DLD1 (cell line): ENCODE measurements around the gene PSMA2.
"Not testable (repeated sequence)": the region's sequence is repeated elsewhere in the genome, so short reads cannot be mapped to it uniquely, and the experiment has no call there.

Source experiments
- in situ Hi-C: cut with HindIII; loops from 2 replicates; pipeline ENCODE4 v1.10.0; 2017; ENCODE audit warnings: low sequenced_read_pairs

The PSMA2 gene

GRCh38 chr7:42910306-42910705 lies 21.7 kb downstream of the PSMA2 start:
- in situ Hi-C loops, result no loop called here

DNA sequence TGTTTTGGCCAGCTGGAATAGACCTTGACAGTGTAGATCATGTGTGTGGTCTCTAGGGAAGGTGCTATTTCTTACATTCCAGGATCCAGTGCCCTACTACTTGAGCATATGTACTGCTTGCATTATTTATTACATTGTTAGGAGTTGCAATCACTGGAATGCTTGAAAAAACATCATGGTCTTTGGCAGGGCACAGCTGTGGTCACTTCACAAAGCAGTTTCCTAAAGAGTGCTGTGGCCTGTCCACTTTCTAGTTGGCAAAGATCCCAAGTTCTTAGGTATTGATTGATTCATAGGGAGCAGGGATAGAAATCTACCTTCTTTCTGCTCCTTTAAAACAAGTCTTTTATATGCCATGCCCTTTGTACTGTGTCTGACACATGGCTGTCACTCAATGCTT lies 24.7 kb downstream of the PSMA2 start:
- in situ Hi-C loops, result no loop called here

- in situ Hi-C loops, result no loop called here
These were observed 25.8 kb downstream of the PSMA2 start for GRCh38 chr7:42906181-42906580.

DNA sequence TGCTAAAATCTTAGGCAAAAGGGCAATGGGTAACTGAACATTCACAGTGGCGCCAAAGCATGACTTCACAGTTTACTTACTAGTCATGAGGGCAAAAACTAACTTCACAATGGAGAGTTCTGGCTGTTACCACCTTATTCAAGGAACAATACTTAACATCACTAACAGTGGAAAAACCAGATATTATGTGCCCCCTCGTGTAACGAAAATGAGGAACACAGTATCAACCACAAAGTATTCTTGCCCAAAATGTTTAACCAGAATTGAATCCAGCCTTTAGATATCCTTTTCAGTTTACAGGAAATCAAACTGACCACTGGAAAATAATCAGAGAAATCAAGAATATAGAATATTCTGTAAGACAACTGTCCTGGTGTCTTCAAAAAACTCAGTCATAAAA lies 29.6 kb downstream of the PSMA2 start:
- in situ Hi-C loops, result no loop called here

- in situ Hi-C loops, result no loop called here
These were observed 31.1 kb downstream of the PSMA2 start for GRCh38 chr7:42900842-42901241.

GRCh38 chr7:42893346-42894240 lies 38.4 kb downstream of the PSMA2 start:
- in situ Hi-C loops, result no loop called here

DNA sequence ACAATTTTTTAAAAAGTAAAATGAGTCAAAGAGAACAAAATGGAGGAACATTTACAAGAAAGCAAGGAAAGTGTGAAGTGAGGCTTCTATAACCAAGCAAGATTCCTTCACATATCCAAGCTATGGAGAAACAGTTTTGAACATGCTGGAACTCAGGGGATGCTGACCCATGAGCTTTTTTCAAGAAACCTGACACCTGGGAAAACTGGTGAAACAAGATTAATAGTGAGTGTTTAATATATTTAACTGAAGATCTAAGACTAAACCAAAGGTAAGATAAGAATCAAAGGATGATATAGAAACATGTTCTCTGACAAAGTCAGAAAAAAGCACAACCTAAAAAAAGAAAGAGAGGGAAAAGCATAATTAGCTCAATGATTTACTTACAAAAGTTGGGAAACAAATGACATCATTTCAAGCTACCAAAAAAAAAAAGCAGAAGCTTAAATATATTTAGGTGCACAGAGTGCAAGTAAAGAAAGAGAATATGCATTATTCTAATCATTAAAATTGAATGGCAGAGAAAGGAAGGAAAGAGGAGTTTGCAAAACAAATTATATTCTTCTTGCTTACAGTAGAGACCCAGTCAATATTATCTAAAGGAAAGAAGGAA lies 45.0 kb downstream of the PSMA2 start:
- in situ Hi-C loops, result no loop called here

DNA sequence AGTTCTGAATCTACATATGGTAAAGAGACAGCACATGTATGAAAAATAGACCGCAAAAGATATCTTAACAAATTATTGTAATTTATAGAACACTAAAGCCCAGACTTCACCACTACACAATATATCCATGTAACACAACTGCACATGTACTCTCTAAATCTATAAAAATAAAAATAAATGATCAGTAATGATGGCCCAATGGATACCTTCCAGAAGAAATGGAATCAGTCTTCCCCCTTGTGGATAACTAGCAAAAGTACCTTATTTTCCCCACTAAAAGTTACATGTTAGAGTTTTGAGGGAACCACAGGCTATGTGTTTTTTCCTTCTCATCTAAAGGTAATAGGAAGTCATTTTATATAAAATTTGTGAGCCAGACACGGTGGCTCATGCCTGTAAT lies 45.8 kb downstream of the PSMA2 start:
- in situ Hi-C loops, result no loop called here

GRCh38 chr7:42885183-42885582 lies 46.8 kb downstream of the PSMA2 start:
- in situ Hi-C loops, result not testable (repeated sequence)

DNA sequence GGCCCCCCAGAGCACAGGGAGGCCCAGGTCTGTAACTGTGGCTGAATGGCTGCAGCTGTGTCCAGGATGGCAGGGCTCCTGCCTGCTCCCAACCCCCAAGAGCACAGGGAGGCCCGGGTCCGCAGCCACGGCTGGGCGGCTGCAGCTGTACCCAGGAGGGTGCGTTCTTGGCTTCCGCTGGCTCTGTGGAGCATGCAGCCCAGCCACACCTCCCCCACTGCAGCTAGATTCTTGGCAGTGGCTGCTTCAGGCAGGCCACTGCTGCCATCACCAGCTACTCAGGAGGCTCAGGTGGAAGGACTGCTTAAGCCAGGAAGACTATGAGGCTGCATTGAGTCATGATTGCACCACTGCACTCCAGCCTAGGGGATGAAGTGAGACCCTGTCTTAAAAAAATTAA lies 48.0 kb downstream of the PSMA2 start:
- in situ Hi-C loops, result no loop called here

- in situ Hi-C loops, result no loop called here
These were observed 51.6 kb downstream of the PSMA2 start for GRCh38 chr7:42880392-42880791.

- in situ Hi-C loops, result no loop called here
These were observed 53.7 kb downstream of the PSMA2 start for GRCh38 chr7:42878303-42878702.

DNA sequence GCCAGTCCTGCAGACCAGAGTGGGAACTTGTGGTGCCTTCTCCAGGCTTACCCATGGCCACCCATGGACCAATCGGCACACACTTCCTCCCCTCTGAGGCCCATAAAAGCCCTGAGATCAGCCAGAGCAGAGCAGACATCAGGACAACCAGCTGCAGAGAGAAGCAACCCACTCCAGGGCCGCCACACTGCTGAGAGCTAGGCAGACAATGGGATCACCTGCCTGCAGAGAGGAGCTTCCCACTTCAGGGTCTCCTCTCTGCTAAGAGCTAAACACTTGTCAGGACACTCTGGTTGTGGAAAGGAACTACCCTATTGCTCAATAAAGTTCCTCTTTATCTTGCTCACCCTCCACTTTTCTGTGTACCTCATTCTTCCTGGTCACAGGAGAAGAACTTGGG lies 54.1 kb downstream of the PSMA2 start:
- in situ Hi-C loops, result no loop called here

- in situ Hi-C loops, result no loop called here
These were observed 55.5 kb downstream of the PSMA2 start for GRCh38 chr7:42876182-42877068.

GRCh38 chr7:42869131-42870020 lies 62.6 kb downstream of the PSMA2 start:
- in situ Hi-C loops, result no loop called here

DNA sequence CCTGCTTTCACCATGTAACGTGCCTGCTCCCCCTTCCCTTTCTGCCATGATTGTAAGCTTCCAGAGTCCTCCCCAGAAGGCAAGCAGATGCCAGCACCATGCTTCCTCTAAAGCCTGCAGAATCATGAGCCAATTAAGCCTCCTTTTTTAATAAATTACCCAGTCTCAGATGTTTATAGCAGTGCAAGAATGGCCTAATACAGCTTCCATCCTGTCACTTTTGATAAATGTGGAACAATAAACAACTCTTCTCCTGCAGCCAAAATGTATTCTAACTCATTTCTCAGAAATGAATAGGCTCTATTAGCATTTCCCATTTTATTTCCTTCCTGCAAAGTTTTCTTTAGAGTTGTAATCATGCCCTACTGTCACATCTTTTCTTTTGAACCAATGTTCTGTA lies 63.5 kb downstream of the PSMA2 start:
- in situ Hi-C loops, result no loop called here
